Neural cell (in vitro differentiated cells): ENCODE results near the gene PLA2G2F. TPM values are rescaled to one million over a fixed set of nuclear protein-coding genes. Genes with fewer than 3 reads are reported as not detected.

Source experiments
- H2AFZ ChIP-seq: fragments of 200-600, 300-800 bp; sonication (generic), shearing (Covaris generic); 2 replicates; pipeline ENCODE4 v1.6.0; 2014; ENCODE audit warnings: low read depth, mild to moderate bottlenecking, antibody characterized with exemption, low read length, moderate library complexity
- H3F3A ChIP-seq: fragments of 200-600 bp; shearing (Covaris generic); 2 replicates; pipeline ENCODE4 v1.6.1; 2016; ENCODE audit warnings: mild to moderate bottlenecking, moderate library complexity, mixed read lengths, antibody characterized with exemption, low read length; ENCODE audit not compliant: insufficient read depth, poor library complexity, severe bottlenecking
- H3K27ac ChIP-seq: fragments of 200-600, 300-800 bp; sonication (generic), shearing (Covaris generic); 2 replicates; pipeline ENCODE4 v1.5.1; 2014; ENCODE audit warnings: mild to moderate bottlenecking, low read length, moderate library complexity
- H3K27me3 ChIP-seq: fragments of 300-800, 200-600 bp; sonication (generic), shearing (Covaris generic); 2 replicates; pipeline ENCODE4 v1.6.0; 2014; ENCODE audit warnings: mild to moderate bottlenecking, low read depth, low read length, moderate library complexity; ENCODE audit not compliant: insufficient read depth
- H3K36me3 ChIP-seq: fragments of 300-800, 200-600 bp; sonication (generic), shearing (Covaris generic); 2 replicates; pipeline ENCODE4 v1.5.1; 2014; ENCODE audit warnings: mild to moderate bottlenecking, antibody characterized with exemption, low read length, moderate library complexity; ENCODE audit not compliant: insufficient read depth
- H3K4me2 ChIP-seq: fragments of 300-800, 200-600 bp; sonication (generic), shearing (Covaris generic); 2 replicates; pipeline ENCODE4 v1.6.0; 2014; ENCODE audit warnings: mild to moderate bottlenecking, low read length
- H3K4me3 ChIP-seq: fragments of 300-800, 200-600 bp; sonication (generic), shearing (Covaris generic); 2 replicates; pipeline ENCODE4 v1.5.1; 2014; ENCODE audit warnings: mild to moderate bottlenecking, low read length, moderate library complexity
- H3K79me2 ChIP-seq: fragments of 200-600 bp; shearing (Covaris generic); replicated peaks from 2 replicates; pipeline ENCODE4 v1.6.0; 2014; ENCODE audit warnings: mild to moderate bottlenecking, low read length, moderate library complexity; ENCODE audit not compliant: insufficient read depth
- H3K9ac ChIP-seq: fragments of 300-800, 200-600 bp; sonication (generic), shearing (Covaris generic); 2 replicates; pipeline ENCODE4 v1.6.1; 2016; ENCODE audit warnings: mild to moderate bottlenecking, low read length, mixed read lengths
- H3K9me2 ChIP-seq: fragments of 200-600 bp; shearing (Covaris generic); 2 replicates; pipeline ENCODE4 v1.6.1; 2016; ENCODE audit warnings: mild to moderate bottlenecking, low read length, mixed read lengths; ENCODE audit not compliant: insufficient read depth
- H3K9me3 ChIP-seq: fragments of 200-600, 300-800 bp; sonication (generic), shearing (Covaris generic); 2 replicates; pipeline ENCODE4 v1.6.1; 2016; ENCODE audit warnings: mild to moderate bottlenecking, mixed run types, low read length, moderate library complexity, mixed read lengths
- H4K20me1 ChIP-seq: fragments of 200-600 bp; shearing (Covaris generic); 2 replicates; pipeline ENCODE4 v1.6.1; 2016; ENCODE audit warnings: mild to moderate bottlenecking, mixed run types; ENCODE audit not compliant: insufficient read depth
- EP300 ChIP-seq: fragments of 450-650 bp; conservative IDR thresholded peaks from 2 replicates; pipeline ENCODE4 v1.6.1; 2014; ENCODE audit warnings: antibody characterized with exemption, mild to moderate bottlenecking, moderate library complexity; ENCODE audit not compliant: poor library complexity, severe bottlenecking
- EZH2 ChIP-seq: fragments of 200-600, 300-800 bp; shearing (Covaris generic), sonication (generic); IDR thresholded peaks from 2 replicates; pipeline ENCODE4 v1.6.1; 2014; ENCODE audit warnings: antibody characterized with exemption, low read length, borderline replicate concordance, mild to moderate bottlenecking; ENCODE audit not compliant: insufficient read depth, poor library complexity, severe bottlenecking
- MXI1 ChIP-seq: fragments of 450-650 bp; conservative IDR thresholded peaks from 2 replicates; pipeline ENCODE4 v1.6.1; 2014; ENCODE audit warnings: antibody characterized with exemption, mild to moderate bottlenecking; ENCODE audit not compliant: poor library complexity, severe bottlenecking
- POLR2AphosphoS5 ChIP-seq: IDR thresholded peaks from 2 replicates; pipeline ENCODE4 v1.6.1; 2012
- RAD21 ChIP-seq: fragments of 450-650 bp; conservative IDR thresholded peaks from 2 replicates; pipeline ENCODE4 v1.6.1; 2014; ENCODE audit warnings: antibody characterized with exemption, mild to moderate bottlenecking, moderate library complexity
- SMC3 ChIP-seq: fragments of 450-650 bp; conservative IDR thresholded peaks from 2 replicates; pipeline ENCODE4 v1.6.1; 2014; ENCODE audit warnings: antibody characterized with exemption, mild to moderate bottlenecking, moderate library complexity; ENCODE audit not compliant: poor library complexity
- TAF1 ChIP-seq: IDR thresholded peaks from 2 replicates; pipeline ENCODE4 v1.6.1; 2012; ENCODE audit warnings: low read depth
- polyA plus RNA-seq: library from polyadenylated mRNA; depleted of rRNA; stranded (reverse); fragments of >200 nt; gene quantifications from 2 replicates; pipeline ENCODE4 v1.2.3, GENCODE V29; 2014
- TF ChIP-seq, protein P1 (sequence below): IDR thresholded peaks from 2 replicates; pipeline ENCODE4 v1.6.1; 2012; ENCODE audit warnings: borderline replicate concordance
- TF ChIP-seq, protein P2 (sequence below): fragments of 450-650 bp; IDR thresholded peaks from 2 replicates; pipeline ENCODE4 v1.5.1; 2014; ENCODE audit warnings: antibody characterized with exemption, mild to moderate bottlenecking, moderate library complexity; ENCODE audit not compliant: poor library complexity, severe bottlenecking

Gene PLA2G2F
- polyA plus RNA-seq, 1 donor from 2014 or later: not detected

DNA sequence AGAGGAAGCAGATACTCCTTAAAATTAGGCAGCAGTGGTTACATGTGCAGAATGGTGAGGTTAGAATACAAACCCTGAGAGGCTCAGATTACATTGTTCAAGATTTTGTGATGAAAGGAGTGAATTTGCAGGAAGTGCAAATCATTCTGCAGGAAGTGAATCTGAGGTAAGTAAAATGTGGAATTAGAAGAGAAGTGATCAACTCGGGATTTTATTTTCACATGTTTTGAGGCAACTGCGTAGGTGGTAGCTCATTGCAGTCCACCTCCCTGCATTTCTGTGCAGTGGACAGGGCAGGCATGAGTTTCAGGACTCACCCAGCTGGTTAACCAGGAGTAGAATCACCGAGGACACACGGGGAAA lies 49.3 kb downstream of the PLA2G2F start:
- H2AFZ ChIP-seq: no peak overlapping the region
- H3K79me2 ChIP-seq: no peaks in the 10 kb centered on the region
- H3K9me2 ChIP-seq: no peaks in the 10 kb centered on the region
- no peak overlapping the region for H3K9ac ChIP-seq
- no peak overlapping the region for H3K4me3 ChIP-seq
- no peaks in the 10 kb centered on the region for H3F3A ChIP-seq
- no peaks in the 10 kb centered on the region for H3K27me3 ChIP-seq
- H3K27ac ChIP-seq: no peak overlapping the region
- H3K9me3 ChIP-seq: no peaks in the 10 kb centered on the region
- TF ChIP-seq EP300 (no peak), RAD21 (no peak), TAF1 (no peak), MXI1 (no peak), EZH2 (no peak), POLR2AphosphoS5 (no peak), SMC3 (no peak)
- TF ChIP-seq, protein P1, sequence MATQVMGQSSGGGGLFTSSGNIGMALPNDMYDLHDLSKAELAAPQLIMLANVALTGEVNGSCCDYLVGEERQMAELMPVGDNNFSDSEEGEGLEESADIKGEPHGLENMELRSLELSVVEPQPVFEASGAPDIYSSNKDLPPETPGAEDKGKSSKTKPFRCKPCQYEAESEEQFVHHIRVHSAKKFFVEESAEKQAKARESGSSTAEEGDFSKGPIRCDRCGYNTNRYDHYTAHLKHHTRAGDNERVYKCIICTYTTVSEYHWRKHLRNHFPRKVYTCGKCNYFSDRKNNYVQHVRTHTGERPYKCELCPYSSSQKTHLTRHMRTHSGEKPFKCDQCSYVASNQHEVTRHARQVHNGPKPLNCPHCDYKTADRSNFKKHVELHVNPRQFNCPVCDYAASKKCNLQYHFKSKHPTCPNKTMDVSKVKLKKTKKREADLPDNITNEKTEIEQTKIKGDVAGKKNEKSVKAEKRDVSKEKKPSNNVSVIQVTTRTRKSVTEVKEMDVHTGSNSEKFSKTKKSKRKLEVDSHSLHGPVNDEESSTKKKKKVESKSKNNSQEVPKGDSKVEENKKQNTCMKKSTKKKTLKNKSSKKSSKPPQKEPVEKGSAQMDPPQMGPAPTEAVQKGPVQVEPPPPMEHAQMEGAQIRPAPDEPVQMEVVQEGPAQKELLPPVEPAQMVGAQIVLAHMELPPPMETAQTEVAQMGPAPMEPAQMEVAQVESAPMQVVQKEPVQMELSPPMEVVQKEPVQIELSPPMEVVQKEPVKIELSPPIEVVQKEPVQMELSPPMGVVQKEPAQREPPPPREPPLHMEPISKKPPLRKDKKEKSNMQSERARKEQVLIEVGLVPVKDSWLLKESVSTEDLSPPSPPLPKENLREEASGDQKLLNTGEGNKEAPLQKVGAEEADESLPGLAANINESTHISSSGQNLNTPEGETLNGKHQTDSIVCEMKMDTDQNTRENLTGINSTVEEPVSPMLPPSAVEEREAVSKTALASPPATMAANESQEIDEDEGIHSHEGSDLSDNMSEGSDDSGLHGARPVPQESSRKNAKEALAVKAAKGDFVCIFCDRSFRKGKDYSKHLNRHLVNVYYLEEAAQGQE: no peak
- TF ChIP-seq, protein P2, sequence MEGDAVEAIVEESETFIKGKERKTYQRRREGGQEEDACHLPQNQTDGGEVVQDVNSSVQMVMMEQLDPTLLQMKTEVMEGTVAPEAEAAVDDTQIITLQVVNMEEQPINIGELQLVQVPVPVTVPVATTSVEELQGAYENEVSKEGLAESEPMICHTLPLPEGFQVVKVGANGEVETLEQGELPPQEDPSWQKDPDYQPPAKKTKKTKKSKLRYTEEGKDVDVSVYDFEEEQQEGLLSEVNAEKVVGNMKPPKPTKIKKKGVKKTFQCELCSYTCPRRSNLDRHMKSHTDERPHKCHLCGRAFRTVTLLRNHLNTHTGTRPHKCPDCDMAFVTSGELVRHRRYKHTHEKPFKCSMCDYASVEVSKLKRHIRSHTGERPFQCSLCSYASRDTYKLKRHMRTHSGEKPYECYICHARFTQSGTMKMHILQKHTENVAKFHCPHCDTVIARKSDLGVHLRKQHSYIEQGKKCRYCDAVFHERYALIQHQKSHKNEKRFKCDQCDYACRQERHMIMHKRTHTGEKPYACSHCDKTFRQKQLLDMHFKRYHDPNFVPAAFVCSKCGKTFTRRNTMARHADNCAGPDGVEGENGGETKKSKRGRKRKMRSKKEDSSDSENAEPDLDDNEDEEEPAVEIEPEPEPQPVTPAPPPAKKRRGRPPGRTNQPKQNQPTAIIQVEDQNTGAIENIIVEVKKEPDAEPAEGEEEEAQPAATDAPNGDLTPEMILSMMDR: no peak
- no peak overlapping the region for H3K4me2 ChIP-seq
- H3K36me3 ChIP-seq: no peaks in the 10 kb centered on the region
- H4K20me1 ChIP-seq: no peaks in the 10 kb centered on the region

DNA sequence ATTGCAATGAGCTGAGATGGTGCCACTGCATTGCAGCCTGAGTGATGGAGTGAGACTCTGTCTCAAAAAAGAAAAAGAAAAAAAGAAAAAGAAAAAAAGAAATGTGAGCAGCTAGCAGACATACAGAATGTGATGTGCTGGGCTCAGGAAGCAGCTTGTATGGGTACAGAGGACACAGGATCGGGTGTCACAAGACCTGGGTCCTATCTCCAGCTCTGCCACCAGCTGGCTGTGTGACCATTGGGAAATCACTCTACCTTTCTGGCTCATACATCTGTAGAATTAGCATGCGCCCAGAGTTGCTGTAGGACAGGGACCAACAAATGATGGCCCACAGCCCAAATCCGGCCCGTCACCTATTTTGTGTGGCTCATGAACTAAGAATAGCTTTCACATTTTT lies 50.5 kb downstream of the PLA2G2F start:
- TF ChIP-seq RAD21 (no peak), MXI1 (no peak), EZH2 (no peak), EP300 (no peak), SMC3 (no peak), POLR2AphosphoS5 (no peak), TAF1 (no peak)
- TF ChIP-seq, protein P2: no peak

More for the DNA sequence above, 50.5 kb downstream of the PLA2G2F start:
- Histone ChIP-seq H3K9ac (no peak overlapping the region), H3K27ac (no peak overlapping the region), H3K9me3 (no peaks in the 10 kb centered on the region), H2AFZ (no peak overlapping the region), H3K4me3 (no peak overlapping the region), H4K20me1 (no peaks in the 10 kb centered on the region), H3K9me2 (no peaks in the 10 kb centered on the region), H3K4me2 (no peak overlapping the region), H3F3A (no peaks in the 10 kb centered on the region), H3K79me2 (no peaks in the 10 kb centered on the region), H3K36me3 (no peaks in the 10 kb centered on the region), H3K27me3 (no peaks in the 10 kb centered on the region)
